Measurements from ENCODE around the gene TDRKH. TPM values are rescaled to one million over a fixed set of nuclear protein-coding genes. Genes with fewer than 3 reads are reported as not detected.

TDRKH gene
- total RNA-seq, 1 experiment from 2014 or later: 11.1 TPM

DNA sequence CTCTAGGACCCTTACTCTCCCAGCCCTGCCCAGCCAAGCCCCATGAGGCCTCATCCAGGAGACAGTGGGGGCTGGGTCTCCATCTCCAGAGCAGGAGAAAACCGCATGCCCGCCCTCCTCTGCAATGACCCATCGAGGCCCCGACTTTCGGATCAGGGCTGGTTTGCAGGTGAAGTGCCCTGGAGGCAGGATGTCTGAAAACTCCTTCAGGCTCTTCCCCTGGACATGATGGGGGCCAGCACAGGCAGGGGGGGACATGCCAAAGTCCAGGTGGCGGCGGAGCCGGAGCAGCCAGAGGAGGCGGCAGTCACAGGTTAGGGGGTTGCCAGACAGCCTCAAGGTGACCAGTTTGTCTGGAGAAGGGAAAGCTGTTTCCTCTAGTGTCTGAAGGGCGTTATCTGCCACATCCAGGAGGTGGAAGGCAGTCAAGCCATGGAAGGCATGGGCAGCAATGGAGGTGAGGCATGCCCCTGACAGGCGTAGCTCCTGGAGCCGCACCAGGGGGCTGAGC, 11.1 kb upstream of the TDRKH start:
- Histone ChIP-seq H3K9me3 (ENCODE audit: control insufficient read depth in 1 of 2, insufficient read depth in 1 of 2, low read depth in 1 of 2, low read length in 2 of 2) (no peaks in the 10 kb centered on the region), H3K9ac (ENCODE audit: low read length) (no peak overlapping the region), H3K4me2 (ENCODE audit: low read length) (no peak overlapping the region), H3K9me2 (ENCODE audit: insufficient read depth) (no peaks in the 10 kb centered on the region), H3K27ac (ENCODE audit: low read depth, low read length) (no peak overlapping the region), H3K79me2 (ENCODE audit: insufficient read depth, low read length) (no peaks in the 10 kb centered on the region), H3K4me1 (ENCODE audit: control insufficient read depth in 1 of 2, insufficient read depth in 2 of 2, low read length in 2 of 2) (no peaks in the 10 kb centered on the region), H2AFZ (ENCODE audit: low read depth, low read length, poor library complexity, severe bottlenecking) (no peak overlapping the region), H3K27me3 (ENCODE audit: insufficient read depth, low read length) (peaks cover 44% of the 10 kb centered on the region), H3K36me3 (ENCODE audit: control insufficient read depth in 1 of 2, insufficient read depth in 2 of 2, low read length in 2 of 2) (no peaks in the 10 kb centered on the region), H4K20me1 (ENCODE audit: insufficient read depth) (no peaks in the 10 kb centered on the region), H3K4me3 (replicated peaks in 1 of 2; ENCODE audit: low read depth in 1 of 2, low read length in 2 of 2) (no peak overlapping the region)
- no peak for TF ChIP-seq POLR2A (IDR thresholded peaks at IDR 0.05; ENCODE audit: borderline replicate concordance, extremely low read depth, insufficient read depth, insufficient read length)
- TF ChIP-seq JUND (IDR thresholded peaks at IDR 0.05): no peak
- no peak for TF ChIP-seq CEBPB (IDR thresholded peaks at IDR 0.05; ENCODE audit: low read depth)
- TF ChIP-seq, protein P1, sequence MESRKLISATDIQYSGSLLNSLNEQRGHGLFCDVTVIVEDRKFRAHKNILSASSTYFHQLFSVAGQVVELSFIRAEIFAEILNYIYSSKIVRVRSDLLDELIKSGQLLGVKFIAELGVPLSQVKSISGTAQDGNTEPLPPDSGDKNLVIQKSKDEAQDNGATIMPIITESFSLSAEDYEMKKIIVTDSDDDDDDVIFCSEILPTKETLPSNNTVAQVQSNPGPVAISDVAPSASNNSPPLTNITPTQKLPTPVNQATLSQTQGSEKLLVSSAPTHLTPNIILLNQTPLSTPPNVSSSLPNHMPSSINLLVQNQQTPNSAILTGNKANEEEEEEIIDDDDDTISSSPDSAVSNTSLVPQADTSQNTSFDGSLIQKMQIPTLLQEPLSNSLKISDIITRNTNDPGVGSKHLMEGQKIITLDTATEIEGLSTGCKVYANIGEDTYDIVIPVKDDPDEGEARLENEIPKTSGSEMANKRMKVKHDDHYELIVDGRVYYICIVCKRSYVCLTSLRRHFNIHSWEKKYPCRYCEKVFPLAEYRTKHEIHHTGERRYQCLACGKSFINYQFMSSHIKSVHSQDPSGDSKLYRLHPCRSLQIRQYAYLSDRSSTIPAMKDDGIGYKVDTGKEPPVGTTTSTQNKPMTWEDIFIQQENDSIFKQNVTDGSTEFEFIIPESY (IDR thresholded peaks at IDR 0.05; ENCODE audit: extremely low read depth, insufficient replicate concordance, low read length): no peak
- TF ChIP-seq POLR2AphosphoS5 (IDR thresholded peaks at IDR 0.05; ENCODE audit: low read depth, low read length): no peak
- no peak for TF ChIP-seq YY1 (IDR thresholded peaks at IDR 0.05; ENCODE audit: extremely low read depth, insufficient replicate concordance, low read depth, low read length)
- no peak for TF ChIP-seq SIN3A (IDR thresholded peaks at IDR 0.05; ENCODE audit: low read depth)
- TF ChIP-seq TCF7L2 (IDR thresholded peaks at IDR 0.05; ENCODE audit: borderline replicate concordance, extremely low read depth, insufficient read depth, insufficient read length): no peak
- TF ChIP-seq, protein P2, sequence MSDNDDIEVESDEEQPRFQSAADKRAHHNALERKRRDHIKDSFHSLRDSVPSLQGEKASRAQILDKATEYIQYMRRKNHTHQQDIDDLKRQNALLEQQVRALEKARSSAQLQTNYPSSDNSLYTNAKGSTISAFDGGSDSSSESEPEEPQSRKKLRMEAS (IDR thresholded peaks at IDR 0.05): no peak
- TF ChIP-seq EZH2 (IDR thresholded peaks at IDR 0.05): no peak
- no peak for TF ChIP-seq SP1 (IDR thresholded peaks at IDR 0.05; ENCODE audit: low read depth)
- TF ChIP-seq, protein P3, sequence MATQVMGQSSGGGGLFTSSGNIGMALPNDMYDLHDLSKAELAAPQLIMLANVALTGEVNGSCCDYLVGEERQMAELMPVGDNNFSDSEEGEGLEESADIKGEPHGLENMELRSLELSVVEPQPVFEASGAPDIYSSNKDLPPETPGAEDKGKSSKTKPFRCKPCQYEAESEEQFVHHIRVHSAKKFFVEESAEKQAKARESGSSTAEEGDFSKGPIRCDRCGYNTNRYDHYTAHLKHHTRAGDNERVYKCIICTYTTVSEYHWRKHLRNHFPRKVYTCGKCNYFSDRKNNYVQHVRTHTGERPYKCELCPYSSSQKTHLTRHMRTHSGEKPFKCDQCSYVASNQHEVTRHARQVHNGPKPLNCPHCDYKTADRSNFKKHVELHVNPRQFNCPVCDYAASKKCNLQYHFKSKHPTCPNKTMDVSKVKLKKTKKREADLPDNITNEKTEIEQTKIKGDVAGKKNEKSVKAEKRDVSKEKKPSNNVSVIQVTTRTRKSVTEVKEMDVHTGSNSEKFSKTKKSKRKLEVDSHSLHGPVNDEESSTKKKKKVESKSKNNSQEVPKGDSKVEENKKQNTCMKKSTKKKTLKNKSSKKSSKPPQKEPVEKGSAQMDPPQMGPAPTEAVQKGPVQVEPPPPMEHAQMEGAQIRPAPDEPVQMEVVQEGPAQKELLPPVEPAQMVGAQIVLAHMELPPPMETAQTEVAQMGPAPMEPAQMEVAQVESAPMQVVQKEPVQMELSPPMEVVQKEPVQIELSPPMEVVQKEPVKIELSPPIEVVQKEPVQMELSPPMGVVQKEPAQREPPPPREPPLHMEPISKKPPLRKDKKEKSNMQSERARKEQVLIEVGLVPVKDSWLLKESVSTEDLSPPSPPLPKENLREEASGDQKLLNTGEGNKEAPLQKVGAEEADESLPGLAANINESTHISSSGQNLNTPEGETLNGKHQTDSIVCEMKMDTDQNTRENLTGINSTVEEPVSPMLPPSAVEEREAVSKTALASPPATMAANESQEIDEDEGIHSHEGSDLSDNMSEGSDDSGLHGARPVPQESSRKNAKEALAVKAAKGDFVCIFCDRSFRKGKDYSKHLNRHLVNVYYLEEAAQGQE (IDR thresholded peaks at IDR 0.05; ENCODE audit: low read depth): no peak
- TF ChIP-seq, protein P4, sequence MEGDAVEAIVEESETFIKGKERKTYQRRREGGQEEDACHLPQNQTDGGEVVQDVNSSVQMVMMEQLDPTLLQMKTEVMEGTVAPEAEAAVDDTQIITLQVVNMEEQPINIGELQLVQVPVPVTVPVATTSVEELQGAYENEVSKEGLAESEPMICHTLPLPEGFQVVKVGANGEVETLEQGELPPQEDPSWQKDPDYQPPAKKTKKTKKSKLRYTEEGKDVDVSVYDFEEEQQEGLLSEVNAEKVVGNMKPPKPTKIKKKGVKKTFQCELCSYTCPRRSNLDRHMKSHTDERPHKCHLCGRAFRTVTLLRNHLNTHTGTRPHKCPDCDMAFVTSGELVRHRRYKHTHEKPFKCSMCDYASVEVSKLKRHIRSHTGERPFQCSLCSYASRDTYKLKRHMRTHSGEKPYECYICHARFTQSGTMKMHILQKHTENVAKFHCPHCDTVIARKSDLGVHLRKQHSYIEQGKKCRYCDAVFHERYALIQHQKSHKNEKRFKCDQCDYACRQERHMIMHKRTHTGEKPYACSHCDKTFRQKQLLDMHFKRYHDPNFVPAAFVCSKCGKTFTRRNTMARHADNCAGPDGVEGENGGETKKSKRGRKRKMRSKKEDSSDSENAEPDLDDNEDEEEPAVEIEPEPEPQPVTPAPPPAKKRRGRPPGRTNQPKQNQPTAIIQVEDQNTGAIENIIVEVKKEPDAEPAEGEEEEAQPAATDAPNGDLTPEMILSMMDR (IDR thresholded peaks at IDR 0.05 in 2 of 3, conservative IDR thresholded peaks at IDR 0.05 in 1 of 3; ENCODE audit: borderline replicate concordance in 1 of 3, insufficient read depth in 1 of 3, low read depth in 2 of 3, low read length in 2 of 3): no peak
- TF ChIP-seq CBX3 (IDR thresholded peaks at IDR 0.05; ENCODE audit: low read depth): no peak
- ChIA-PET RAD21 (ENCODE audit: low non-redundant PET in 1 of 2, low total read pairs in 2 of 2, uncharacterized antibody in 2 of 2, unreplicated experiment in 2 of 2) (no interaction called here), CTCF (no interaction called here), POLR2A (no interaction called here)
- DNase-seq (ENCODE audit: low read depth, low spot score) (no peak), ATAC-seq (no peak)
- BruUV-seq (replicated peaks): no TSS peak
- intact Hi-C loops (cut with micrococcal nuclease): no loop called here

Measured in HCT116 (cell line).